Coronary artery (tissue), 2 donors: ENCODE results near the gene MKNK2.
"Not testable (repeated sequence)": the region's sequence is repeated elsewhere in the genome, so short reads cannot be mapped to it uniquely, and the experiment has no call there.

Experiments
- DNase-seq: peaks from one replicate; pipeline ENCODE4 v3.0.0-alpha.2; 2017; ENCODE audit warnings: low spot score
- H3K27ac ChIP-seq, 2 donors: fragments of 200-600 bp; sonication (generic); one replicate each; pipeline ENCODE4 v1.5.1; 2016 to 2019
- H3K4me3 ChIP-seq: fragments of 200-600 bp; sonication (generic); 2 replicates; pipeline ENCODE4 v1.5.1; 2016; ENCODE audit warnings: mild to moderate bottlenecking, moderate library complexity
- TF ChIP-seq, protein P1 (sequence below): fragments of 200-600 bp; sonication (generic); IDR thresholded peaks from one replicate; pipeline ENCODE4 v1.5.1; 2019; ENCODE audit warnings: antibody characterized with exemption

MKNK2 gene

DNA sequence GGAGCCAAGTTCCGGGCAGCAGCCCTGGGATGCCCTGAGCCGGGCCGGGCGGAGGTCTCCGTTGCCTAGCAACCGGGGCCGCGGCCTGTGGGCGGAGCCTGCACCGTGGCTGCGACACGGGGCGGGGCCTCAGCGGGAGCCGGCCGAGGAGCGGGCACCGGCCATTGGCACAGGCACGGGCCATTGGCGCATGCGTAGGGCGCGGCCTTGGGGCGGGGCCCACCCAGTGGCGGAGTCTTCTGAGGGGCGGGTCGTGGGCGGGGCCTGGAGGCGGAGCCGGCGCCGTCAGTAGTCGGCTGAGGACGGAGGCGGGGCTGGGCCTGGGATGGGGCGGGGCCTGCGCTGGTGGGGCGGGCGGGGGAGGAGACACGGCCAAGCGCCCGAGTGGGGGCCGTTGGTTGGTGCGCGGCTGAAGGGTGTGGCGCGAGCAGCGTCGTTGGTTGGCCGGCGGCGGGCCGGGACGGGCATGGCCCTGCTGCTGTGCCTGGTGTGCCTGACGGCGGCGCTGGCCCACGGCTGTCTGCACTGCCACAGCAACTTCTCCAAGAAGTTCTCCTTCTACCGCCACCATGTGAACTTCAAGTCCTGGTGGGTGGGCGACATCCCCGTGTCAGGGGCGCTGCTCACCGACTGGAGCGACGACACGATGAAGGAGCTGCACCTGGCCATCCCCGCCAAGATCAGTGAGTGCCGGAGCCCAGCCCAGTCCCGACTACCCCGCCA lies 45.6 kb upstream of the MKNK2 start, which contains the start of gene IZUMO4:
TSS of gene IZUMO4 (plus strand) at position 436 of the 723 bp plus-strand sequence. CDS start at position 467, 31 bp downstream.
- peak within 1 kb of the TSS; percentile 87 for H3K4me3 ChIP-seq
- peak; percentile 98 for DNase-seq
- H3K27ac ChIP-seq, result peak within 1 kb of the TSS; percentile 92 to 97
- TF ChIP-seq, protein P1, sequence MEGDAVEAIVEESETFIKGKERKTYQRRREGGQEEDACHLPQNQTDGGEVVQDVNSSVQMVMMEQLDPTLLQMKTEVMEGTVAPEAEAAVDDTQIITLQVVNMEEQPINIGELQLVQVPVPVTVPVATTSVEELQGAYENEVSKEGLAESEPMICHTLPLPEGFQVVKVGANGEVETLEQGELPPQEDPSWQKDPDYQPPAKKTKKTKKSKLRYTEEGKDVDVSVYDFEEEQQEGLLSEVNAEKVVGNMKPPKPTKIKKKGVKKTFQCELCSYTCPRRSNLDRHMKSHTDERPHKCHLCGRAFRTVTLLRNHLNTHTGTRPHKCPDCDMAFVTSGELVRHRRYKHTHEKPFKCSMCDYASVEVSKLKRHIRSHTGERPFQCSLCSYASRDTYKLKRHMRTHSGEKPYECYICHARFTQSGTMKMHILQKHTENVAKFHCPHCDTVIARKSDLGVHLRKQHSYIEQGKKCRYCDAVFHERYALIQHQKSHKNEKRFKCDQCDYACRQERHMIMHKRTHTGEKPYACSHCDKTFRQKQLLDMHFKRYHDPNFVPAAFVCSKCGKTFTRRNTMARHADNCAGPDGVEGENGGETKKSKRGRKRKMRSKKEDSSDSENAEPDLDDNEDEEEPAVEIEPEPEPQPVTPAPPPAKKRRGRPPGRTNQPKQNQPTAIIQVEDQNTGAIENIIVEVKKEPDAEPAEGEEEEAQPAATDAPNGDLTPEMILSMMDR, result no peak

DNA sequence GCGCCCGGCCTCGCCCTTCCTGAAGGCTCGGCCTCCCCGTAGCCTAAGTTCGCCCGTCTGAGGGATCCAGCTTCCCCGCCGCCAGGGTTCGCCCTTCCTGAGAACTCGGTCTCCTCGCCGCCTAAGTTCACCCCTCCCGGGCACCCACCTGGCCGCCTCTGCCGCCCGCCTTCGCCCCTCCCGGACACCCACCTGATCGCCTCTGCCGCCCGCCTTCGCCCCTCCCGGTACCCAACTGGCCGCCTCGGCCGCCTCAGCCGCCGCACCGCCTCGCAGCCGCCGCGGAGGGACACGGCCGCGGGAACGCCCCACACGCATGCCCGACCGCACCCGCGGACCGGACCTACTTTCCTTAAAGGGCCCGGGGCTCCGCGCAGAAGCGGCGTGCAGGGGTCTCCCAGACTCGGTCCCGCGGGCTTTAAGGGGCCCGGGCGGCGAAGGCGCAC lies 45.0 kb upstream of the MKNK2 start, which contains the start of gene MOB3A:
TSS of gene MOB3A (minus strand) at position 293 of the 446 bp plus-strand sequence. CDS start 17,766 bp downstream, outside the sequence.
- DNase-seq, result peak; percentile 93
- H3K4me3 ChIP-seq, result peak within 1 kb of the TSS; percentile 87
- peak within 1 kb of the TSS; percentile 92 to 97 for H3K27ac ChIP-seq
- TF ChIP-seq, protein P1, result peak; percentile 9

DNA sequence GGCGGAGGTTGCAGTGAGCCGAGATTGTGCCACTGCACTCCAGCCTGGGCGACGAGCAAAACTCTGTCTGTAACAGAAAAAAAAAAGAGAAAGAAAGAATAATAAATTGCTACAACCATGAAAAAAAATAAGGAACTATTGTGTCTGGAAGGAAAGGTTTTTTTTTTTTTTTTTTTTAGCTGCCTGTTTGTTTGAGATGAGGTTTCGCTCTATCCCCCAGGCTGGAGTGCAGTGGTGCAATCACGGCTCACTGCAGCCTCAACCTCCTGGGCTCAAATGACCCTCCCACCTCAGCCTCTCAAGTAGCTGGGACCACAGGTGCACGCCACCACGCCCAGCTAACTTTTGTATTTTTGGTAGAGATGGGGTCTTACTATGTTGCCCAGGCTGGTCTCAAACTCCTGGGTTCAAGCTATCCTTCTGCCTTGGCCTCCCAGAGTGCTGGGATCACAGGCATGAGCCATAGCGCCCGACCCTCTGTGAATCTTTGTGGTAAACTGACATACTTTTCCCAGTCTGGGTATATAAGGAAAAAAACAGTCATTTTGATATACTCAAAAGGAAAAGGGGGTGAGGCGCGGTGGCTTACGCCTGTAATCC lies 41.0 kb upstream of the MKNK2 start:
- H3K4me3 ChIP-seq, DNase-seq: not testable (repeated sequence)
- H3K27ac ChIP-seq, result peak overlapping the region in 1 of 2 donors; percentile 80

DNA sequence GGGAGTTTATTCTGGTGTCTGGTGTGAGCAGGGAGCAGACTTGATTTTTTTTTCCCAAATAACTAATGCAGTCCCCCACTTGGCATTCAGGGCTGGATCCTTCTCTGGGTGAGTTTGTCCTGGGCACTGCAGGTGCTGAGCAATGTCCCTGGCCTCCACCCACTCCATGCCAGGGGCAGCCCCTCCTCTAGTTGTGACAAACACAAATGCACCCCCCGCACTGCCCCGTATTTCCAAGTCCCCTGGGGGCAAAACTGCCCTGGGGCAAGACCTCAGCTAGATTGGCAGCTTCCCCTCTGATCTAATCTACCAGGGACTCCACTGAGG lies 38.6 kb upstream of the MKNK2 start:
- no peak overlapping the region for H3K4me3 ChIP-seq
- TF ChIP-seq, protein P1, result no peak
- H3K27ac ChIP-seq, result peak overlapping the region; percentile 19 to 80
- no peak for DNase-seq

DNA sequence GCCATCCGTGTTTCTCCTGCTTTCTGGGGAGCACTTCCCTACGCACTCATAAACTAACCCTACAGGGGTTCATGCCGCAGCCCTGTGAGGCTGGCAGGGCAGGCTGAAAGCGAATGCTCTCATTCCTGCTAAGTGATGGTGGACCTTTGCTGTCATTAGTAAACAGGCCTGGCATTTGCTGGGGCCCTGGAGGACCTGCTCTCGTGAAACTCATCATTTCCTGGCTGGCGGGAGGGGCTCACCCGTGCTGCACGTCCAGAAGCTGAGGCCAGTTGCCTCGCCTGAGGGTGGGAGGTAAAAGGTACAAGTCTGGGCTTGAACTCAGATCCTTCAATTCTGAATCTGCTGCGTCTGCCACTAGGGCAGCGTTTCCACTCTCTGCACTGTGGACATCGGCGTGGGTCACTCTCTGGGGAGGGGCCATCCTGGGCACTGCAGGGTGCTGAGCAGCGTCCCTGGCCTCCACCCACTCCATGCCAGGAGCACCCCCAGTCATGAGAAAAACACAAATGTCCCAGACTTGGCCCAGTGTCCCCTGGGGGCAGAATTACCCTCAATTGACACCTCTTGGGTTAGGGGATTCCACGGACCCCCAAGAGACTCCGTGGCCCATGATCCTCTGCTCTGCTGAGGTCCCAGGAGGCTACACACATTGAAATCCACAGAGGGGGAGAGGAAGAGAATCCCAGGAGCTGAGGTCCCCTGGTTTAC lies 38.1 kb upstream of the MKNK2 start:
- Histone ChIP-seq H3K4me3 (no peak overlapping the region), H3K27ac (peak overlapping the region in 1 of 2 donors; percentile 80)
- no peak for DNase-seq
- TF ChIP-seq, protein P1, result no peak

DNA sequence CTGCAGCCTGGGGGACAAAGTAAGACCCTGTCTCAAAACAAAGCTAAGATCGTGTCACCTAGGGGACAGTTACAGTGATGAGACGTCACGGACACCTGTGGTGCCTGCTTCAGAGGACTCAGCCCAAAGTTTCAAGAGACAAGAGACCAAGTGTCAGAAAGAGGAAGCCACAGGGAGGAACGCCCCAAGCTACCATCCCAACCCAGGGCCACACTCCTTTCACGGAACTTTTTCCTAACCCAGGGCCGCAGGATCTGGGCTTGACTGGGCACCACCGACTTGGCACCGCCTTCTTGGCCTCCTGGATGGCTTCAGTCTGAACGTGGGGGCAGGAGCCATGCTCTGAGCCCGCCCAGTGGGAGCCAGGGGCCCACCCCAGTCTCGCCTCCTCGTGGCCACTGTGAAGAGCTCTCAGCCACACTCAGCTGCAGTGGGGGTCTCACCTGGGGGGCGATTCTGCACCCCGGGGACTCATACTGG lies 36.6 kb upstream of the MKNK2 start:
- DNase-seq, result no peak
- TF ChIP-seq, protein P1, result no peak
- Histone ChIP-seq H3K4me3 (no peak overlapping the region), H3K27ac (peak overlapping the region in 1 of 2 donors; percentile 43)

DNA sequence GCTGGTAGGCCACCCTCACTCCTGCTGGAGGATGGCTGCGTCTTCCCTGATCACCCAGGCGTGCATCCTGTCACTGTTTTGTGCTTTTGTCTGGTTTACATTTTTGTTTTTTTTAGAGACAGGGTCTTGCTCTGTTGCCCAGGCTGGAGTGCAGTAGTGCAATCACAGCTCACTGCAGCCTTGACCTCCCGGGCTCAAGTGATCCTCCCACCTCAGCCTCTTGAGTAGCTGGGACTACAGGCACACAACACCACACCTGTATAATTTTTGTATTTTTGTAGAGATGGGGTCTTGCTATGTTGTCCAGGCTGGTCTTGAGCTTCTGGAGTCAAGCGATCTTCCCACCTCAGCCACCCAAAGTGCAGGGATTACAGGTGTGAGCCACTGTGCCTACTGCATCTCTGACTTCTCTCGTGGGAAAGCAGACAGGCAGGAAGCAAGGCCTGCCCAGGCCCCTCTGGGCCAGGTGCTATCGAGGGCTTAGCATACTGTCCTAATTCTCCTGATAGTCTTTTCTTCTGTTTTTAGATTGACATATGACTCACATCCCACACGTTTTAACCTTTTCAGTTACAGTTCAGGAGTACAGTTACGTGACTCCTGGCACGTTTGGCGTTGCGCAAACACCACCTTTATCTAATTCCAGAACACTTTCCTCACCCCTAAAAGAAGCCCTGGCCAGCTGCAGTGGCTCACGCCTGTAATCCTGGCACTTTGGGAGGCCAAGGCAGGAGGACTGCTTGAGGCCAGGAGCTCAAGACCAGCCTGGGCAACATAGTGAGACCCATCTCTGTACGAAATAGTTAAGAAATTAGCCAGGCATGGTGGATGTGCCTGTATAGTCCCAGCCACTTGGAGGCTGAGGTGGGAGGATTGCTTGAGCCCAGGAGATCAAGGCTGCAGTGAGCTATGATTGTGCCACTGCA lies 35.9 kb upstream of the MKNK2 start:
- peak overlapping the region in 1 of 2 donors; percentile 43 for H3K27ac ChIP-seq
- not testable (repeated sequence) for DNase-seq, H3K4me3 ChIP-seq
